Peyer's patch (tissue), 4 donors: Measurements from ENCODE around the gene GREB1.

ENCODE experiments used
- CTCF ChIP-seq, 6 experiments: fragments of 450-650 bp in 4 of 6; fragments of 200-600 bp in 2 of 6; sonication (generic) in 1 of 6; IDR thresholded peaks; one replicate each; pipeline ENCODE4 v1.5.1; 2017 to 2019; ENCODE audit warnings: antibody characterized with exemption in 6 of 6, mild to moderate bottlenecking in 3 of 6, moderate library complexity in 1 of 6
- POLR2A ChIP-seq, 2 donors: fragments of 450-650 bp; IDR thresholded peaks; one replicate each; pipeline ENCODE4 v1.5.1; 2017; ENCODE audit warnings: antibody characterized with exemption in 2 of 2, mild to moderate bottlenecking in 2 of 2, moderate library complexity in 2 of 2

- TF ChIP-seq CTCF (IDR thresholded peaks at IDR 0.05) = no peak
- TF ChIP-seq POLR2A (IDR thresholded peaks at IDR 0.05) = no peak
Measured at GRCh38 chr2:11610624-11611242, 76.9 kb downstream of the GREB1 start.
